Endothelial cell (in vitro differentiated cells): Measurements from ENCODE around the gene P4HA3. TPM values are rescaled to one million over a fixed set of nuclear protein-coding genes. Genes with fewer than 3 reads are reported as not detected.

ENCODE experiments used
- DNase-seq: peaks from one replicate; pipeline ENCODE4 v3.0.0; 2021; ENCODE audit warnings: low spot score
- H3K27ac Mint-ChIP-seq: one replicate; pipeline ENCODE4 v1.8.0; 2021; ENCODE audit warnings: mixed read lengths, inconsistent platforms; ENCODE audit not compliant: unreplicated experiment
- H3K27me3 Mint-ChIP-seq: one replicate; pipeline ENCODE4 v1.8.0; 2021; ENCODE audit warnings: mild to moderate bottlenecking, moderate library complexity, mixed read lengths, inconsistent platforms; ENCODE audit not compliant: unreplicated experiment
- H3K36me3 Mint-ChIP-seq: one replicate; pipeline ENCODE4 v1.8.0; 2021; ENCODE audit warnings: mild to moderate bottlenecking, low read depth, mixed read lengths, inconsistent platforms; ENCODE audit not compliant: unreplicated experiment
- H3K4me1 Mint-ChIP-seq: one replicate; pipeline ENCODE4 v1.8.0; 2021; ENCODE audit warnings: mild to moderate bottlenecking, mixed read lengths, inconsistent platforms; ENCODE audit not compliant: unreplicated experiment
- H3K4me3 Mint-ChIP-seq: one replicate; pipeline ENCODE4 v1.8.0; 2021; ENCODE audit warnings: mild to moderate bottlenecking, mixed read lengths, inconsistent platforms; ENCODE audit not compliant: unreplicated experiment
- H3K9me3 Mint-ChIP-seq: one replicate; pipeline ENCODE4 v1.8.0; 2021; ENCODE audit warnings: mixed read lengths, inconsistent platforms; ENCODE audit not compliant: unreplicated experiment
- CTCF ChIP-seq: fragments of 200-600 bp; sonication (generic); IDR thresholded peaks from one replicate; pipeline ENCODE4 v1.5.0; 2021; ENCODE audit warnings: antibody characterized with exemption; ENCODE audit not compliant: unreplicated experiment
- total RNA-seq: library from RNA; stranded (reverse); fragmentation: NEBNext Ultra II Directional; extraction: Animal tissue kit (Norgen Biotek cat#: 25700); gene quantifications from one replicate; pipeline ENCODE4 v1.2.1, GENCODE V29; 2021; ENCODE audit not compliant: unreplicated experiment

P4HA3 gene
- total RNA-seq, 1 donor from 2014 or later, result 0.64 TPM

GRCh38 chr11:74307434-74307833, 4.0 kb downstream of the P4HA3 start:
- Mint-ChIP-seq H3K9me3 (no peaks in the 10 kb centered on the region), H3K27ac (no peak overlapping the region), H3K4me1 (peaks cover 2% of the 10 kb centered on the region), H3K36me3 (peaks cover 2% of the 10 kb centered on the region), H3K27me3 (peaks cover 5% of the 10 kb centered on the region), H3K4me3 (no peak overlapping the region)
- TF ChIP-seq CTCF, result no peak
- DNase-seq, result no peak

- Mint-ChIP-seq H3K4me3 (no peak overlapping the region), H3K27me3 (peaks cover 4% of the 10 kb centered on the region), H3K9me3 (no peaks in the 10 kb centered on the region), H3K36me3 (no peaks in the 10 kb centered on the region), H3K4me1 (no peaks in the 10 kb centered on the region), H3K27ac (no peak overlapping the region)
- DNase-seq, result no peak
- no peak for TF ChIP-seq CTCF
Measured at GRCh38 chr11:74306435-74307175, 4.8 kb downstream of the P4HA3 start.

GRCh38 chr11:74299015-74299414, 12.4 kb downstream of the P4HA3 start:
- no peak for DNase-seq
- Mint-ChIP-seq H3K27ac (no peak overlapping the region), H3K9me3 (no peaks in the 10 kb centered on the region), H3K4me3 (no peak overlapping the region), H3K4me1 (peaks cover 5% of the 10 kb centered on the region), H3K36me3 (no peaks in the 10 kb centered on the region), H3K27me3 (peaks cover 2% of the 10 kb centered on the region)
- no peak for TF ChIP-seq CTCF

DNA sequence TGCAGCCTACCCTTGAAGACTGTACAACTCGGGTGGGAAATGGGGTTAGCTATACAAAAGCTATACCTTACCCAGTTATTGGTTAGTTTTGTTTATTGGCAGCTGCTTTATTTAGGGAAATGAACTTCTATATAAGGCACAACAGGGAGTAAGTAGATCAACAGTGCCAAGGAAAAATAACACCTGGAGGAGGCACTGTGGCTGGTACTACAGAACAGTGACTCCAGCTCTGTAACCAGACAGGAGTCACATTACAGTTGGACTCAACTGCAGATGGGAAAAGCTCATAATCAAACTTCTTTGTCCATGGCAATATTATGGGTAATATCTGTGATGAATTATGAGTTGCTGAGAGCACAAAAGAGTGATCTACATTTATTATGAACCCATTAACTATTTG, 14.0 kb downstream of the P4HA3 start:
- Mint-ChIP-seq H3K36me3 (no peaks in the 10 kb centered on the region), H3K4me1 (peaks cover 5% of the 10 kb centered on the region), H3K4me3 (no peak overlapping the region), H3K27me3 (peaks cover 3% of the 10 kb centered on the region), H3K27ac (no peak overlapping the region), H3K9me3 (no peaks in the 10 kb centered on the region)
- DNase-seq, result no peak
- no peak for TF ChIP-seq CTCF

GRCh38 chr11:74288911-74289310, 22.5 kb downstream of the P4HA3 start:
- Mint-ChIP-seq H3K36me3 (no peaks in the 10 kb centered on the region), H3K9me3 (no peaks in the 10 kb centered on the region), H3K4me1 (no peaks in the 10 kb centered on the region), H3K4me3 (no peak overlapping the region), H3K27ac (no peak overlapping the region), H3K27me3 (peaks cover 1% of the 10 kb centered on the region)
- DNase-seq, result no peak
- no peak for TF ChIP-seq CTCF
